H9 (cell line): ENCODE measurements around the gene UBE4B. TPM values are rescaled to one million over a fixed set of nuclear protein-coding genes. Genes with fewer than 3 reads are reported as not detected.

ENCODE experiments used
- DNase-seq: peaks from one replicate; pipeline ENCODE4 v3.0.0-alpha.2; 2017
- H2AFZ ChIP-seq: one replicate; pipeline ENCODE4 v1.6.1; 2013; ENCODE audit warnings: mild to moderate bottlenecking, low read length, control low read depth, moderate library complexity
- H2AK5ac ChIP-seq: 2 replicates; pipeline ENCODE4 v1.6.1; 2013; ENCODE audit warnings: low read length, control low read depth, mixed read lengths; ENCODE audit not compliant: insufficient read length
- H2BK120ac ChIP-seq: one replicate; pipeline ENCODE4 v1.6.1; 2013; ENCODE audit warnings: low read depth, mild to moderate bottlenecking, low read length, control low read depth, inconsistent platforms; ENCODE audit not compliant: poor library complexity, severe bottlenecking
- H2BK12ac ChIP-seq: 2 replicates; pipeline ENCODE4 v1.6.1; 2013; ENCODE audit warnings: low read length, control low read depth, mixed read lengths, low read depth; ENCODE audit not compliant: insufficient read length
- H2BK15ac ChIP-seq: 2 replicates; pipeline ENCODE4 v1.6.1; 2013; ENCODE audit warnings: low read depth, low read length, control low read depth
- H2BK20ac ChIP-seq: one replicate; pipeline ENCODE4 v1.6.1; 2013; ENCODE audit warnings: low read depth, mild to moderate bottlenecking, low read length, control low read depth, inconsistent platforms; ENCODE audit not compliant: poor library complexity, severe bottlenecking
- H2BK5ac ChIP-seq: 2 replicates; pipeline ENCODE4 v1.6.1; 2013; ENCODE audit warnings: low read length, control low read depth, mixed read lengths; ENCODE audit not compliant: insufficient read length
- H3K14ac ChIP-seq: 2 replicates; pipeline ENCODE4 v1.6.1; 2013; ENCODE audit warnings: low read length, control low read depth; ENCODE audit not compliant: insufficient read depth
- H3K18ac ChIP-seq: 2 replicates; pipeline ENCODE4 v1.6.1; 2013; ENCODE audit warnings: low read depth, mild to moderate bottlenecking, mixed read lengths, low read length, control low read depth; ENCODE audit not compliant: insufficient read length
- H3K23ac ChIP-seq: 2 replicates; pipeline ENCODE4 v1.6.1; 2013; ENCODE audit warnings: low read length, control low read depth, mixed read lengths, low read depth; ENCODE audit not compliant: insufficient read length
- H3K23me2 ChIP-seq: 2 replicates; pipeline ENCODE4 v1.6.1; 2013; ENCODE audit warnings: low read depth, mild to moderate bottlenecking, mixed read lengths, low read length, control low read depth; ENCODE audit not compliant: insufficient read length, poor library complexity, severe bottlenecking
- H3K27ac ChIP-seq: 2 replicates; pipeline ENCODE4 v1.5.1; 2013; ENCODE audit warnings: low read length, control low read depth, mixed read lengths, low read depth; ENCODE audit not compliant: insufficient read length
- H3K27me3 ChIP-seq: 2 replicates; pipeline ENCODE4 v1.6.1; 2013; ENCODE audit warnings: low read length, control low read depth, inconsistent platforms; ENCODE audit not compliant: insufficient read depth
- H3K4ac ChIP-seq: 2 replicates; pipeline ENCODE4 v1.6.1; 2013; ENCODE audit warnings: low read depth, mild to moderate bottlenecking, control low read depth, inconsistent platforms, low read length, moderate library complexity
- H3K4me1 ChIP-seq: 2 replicates; pipeline ENCODE4 v1.6.1; 2013; ENCODE audit warnings: low read length, control low read depth, inconsistent platforms; ENCODE audit not compliant: insufficient read depth
- H3K4me2 ChIP-seq: 2 replicates; pipeline ENCODE4 v1.6.1; 2013; ENCODE audit warnings: low read length, control low read depth, mixed read lengths; ENCODE audit not compliant: insufficient read length, insufficient read depth
- H3K56ac ChIP-seq: 2 replicates; pipeline ENCODE4 v1.6.1; 2013; ENCODE audit warnings: low read depth, mild to moderate bottlenecking, mixed read lengths, low read length, control low read depth; ENCODE audit not compliant: insufficient read length
- H3K79me1 ChIP-seq: 2 replicates; pipeline ENCODE4 v1.6.1; 2013; ENCODE audit warnings: low read depth, mild to moderate bottlenecking, moderate library complexity, low read length, control low read depth, inconsistent platforms; ENCODE audit not compliant: insufficient read depth, poor library complexity, severe bottlenecking
- H3K79me2 ChIP-seq: 2 replicates; pipeline ENCODE4 v1.6.1; 2013; ENCODE audit warnings: low read length, control low read depth, inconsistent platforms; ENCODE audit not compliant: insufficient read depth
- H3K9ac ChIP-seq: 2 replicates; pipeline ENCODE4 v1.6.1; 2013; ENCODE audit warnings: low read length, control low read depth, mixed read lengths; ENCODE audit not compliant: insufficient read length; ENCODE audit errors: extremely low read depth
- H3K9me3 ChIP-seq: one replicate; pipeline ENCODE4 v1.6.1; 2013; ENCODE audit warnings: low read depth, low read length, inconsistent platforms; ENCODE audit not compliant: control insufficient read depth
- H3T11ph ChIP-seq: one replicate; pipeline ENCODE4 v1.6.1; 2013; ENCODE audit warnings: mild to moderate bottlenecking, low read length, control low read depth, inconsistent platforms
- H4K20me1 ChIP-seq: one replicate; pipeline ENCODE4 v1.6.1; 2013; ENCODE audit not compliant: control insufficient read depth, insufficient read length, insufficient read depth
- H4K5ac ChIP-seq: 2 replicates; pipeline ENCODE4 v1.6.1; 2013; ENCODE audit warnings: low read depth, mild to moderate bottlenecking, mixed read lengths, low read length, control low read depth; ENCODE audit not compliant: insufficient read length
- H4K8ac ChIP-seq: replicated peaks from 2 replicates; pipeline ENCODE4 v1.6.1; 2013; ENCODE audit warnings: low read length, control low read depth, mixed read lengths, low read depth; ENCODE audit not compliant: insufficient read length
- H4K91ac ChIP-seq: 2 replicates; pipeline ENCODE4 v1.6.1; 2013; ENCODE audit warnings: low read depth, mild to moderate bottlenecking, moderate library complexity, mixed read lengths, low read length, control low read depth; ENCODE audit not compliant: insufficient read length
- H3K27ac Mint-ChIP-seq, 3 experiments: 2 replicates in 2 of 3; 3 replicates in 1 of 3; pipeline ENCODE4 v1.8.0; 2020 to 2021; ENCODE audit warnings: mixed read lengths in 3 of 3, mild to moderate bottlenecking in 1 of 3, moderate library complexity in 1 of 3
- H3K27me3 Mint-ChIP-seq: 2 replicates; pipeline ENCODE4 v1.8.0; 2021; ENCODE audit warnings: low read depth, mild to moderate bottlenecking, moderate library complexity, mixed read lengths
- H3K36me3 Mint-ChIP-seq, 3 experiments: 2 replicates in 2 of 3; 3 replicates in 1 of 3; pipeline ENCODE4 v1.8.0; 2020 to 2021; ENCODE audit warnings: low read depth in 3 of 3, mixed read lengths in 3 of 3; ENCODE audit not compliant: insufficient read depth in 1 of 3
- H3K4me1 Mint-ChIP-seq, 2 experiments: 2 replicates each; pipeline ENCODE4 v1.8.0; 2020; ENCODE audit warnings: mixed read lengths in 2 of 2
- H3K4me3 Mint-ChIP-seq, 2 experiments: 2 replicates in 1 of 2; 3 replicates in 1 of 2; pipeline ENCODE4 v1.8.0; 2020 to 2021; ENCODE audit warnings: mild to moderate bottlenecking in 2 of 2, mixed read lengths in 2 of 2, moderate library complexity in 1 of 2
- H3K9me3 Mint-ChIP-seq, 2 experiments: 2 replicates in 1 of 2; 3 replicates in 1 of 2; pipeline ENCODE4 v1.8.0; 2020; ENCODE audit warnings: mild to moderate bottlenecking in 2 of 2, mixed read lengths in 2 of 2, moderate library complexity in 1 of 2
- CTCF ChIP-seq: fragments of 200-600 bp; sonication (generic); conservative IDR thresholded peaks from 3 replicates; pipeline ENCODE4 v1.8.0; 2021; ENCODE audit warnings: antibody characterized with exemption, mild to moderate bottlenecking
- WGBS: extraction: QIAGEN DNeasy Blood & Tissue Kit; methylation state at CpG from one replicate; pipeline ENCODE4 v1.1.7; 2013; ENCODE audit warnings: missing lambda C conversion rate, low lambda C conversion rate, mixed read lengths; ENCODE audit not compliant: insufficient read length; ENCODE audit errors: extremely low coverage; 5-methylcytosine and 5-hydroxymethylcytosine counted together
- total RNA-seq: library from RNA; stranded (reverse); gene quantifications from 2 replicates; pipeline ENCODE4 v1.2.1, GENCODE V29; 2021

UBE4B gene
- total RNA-seq, 1 experiment from 2014 or later, result 67.6 TPM

- Histone ChIP-seq H3K79me1 (no peaks in the 10 kb centered on the region), H2AK5ac (no peak overlapping the region), H3K18ac (no peak overlapping the region), H4K20me1 (no peaks in the 10 kb centered on the region), H4K5ac (no peak overlapping the region), H3K79me2 (peaks cover 15% of the 10 kb centered on the region), H2AFZ (no peak overlapping the region), H3K4me1 (no peaks in the 10 kb centered on the region; the same call in 1 of the 2 replicates), H3T11ph (no peak overlapping the region), H3K14ac (no peak overlapping the region), H3K56ac (no peak overlapping the region), H2BK12ac (no peak overlapping the region), H2BK120ac (no peak overlapping the region), H3K27ac (no peak overlapping the region), H3K4ac (no peak overlapping the region), H3K9ac (no peak overlapping the region), H2BK15ac (no peak overlapping the region), H2BK20ac (no peak overlapping the region), H4K91ac (no peak overlapping the region), H3K4me2 (no peak overlapping the region), H3K23me2 (peaks cover 10% of the 10 kb centered on the region), H4K8ac (no peak overlapping the region), H3K9me3 (no peaks in the 10 kb centered on the region), H3K27me3 (no peaks in the 10 kb centered on the region), H2BK5ac (no peak overlapping the region), H3K23ac (no peak overlapping the region)
- no peak overlapping the region for H3K4me3 Mint-ChIP-seq
- no peaks in the 10 kb centered on the region; a peak in 1 of 7 replicates for H3K36me3 Mint-ChIP-seq
- no peaks in the 10 kb centered on the region for H3K27me3 Mint-ChIP-seq
- WGBS, result no CpG with 5 or more reads among the region's 3 CpGs
- peaks cover 13 to 19% of the 10 kb centered on the region in 2 experiments for H3K4me1 Mint-ChIP-seq
- H3K27ac Mint-ChIP-seq, result no peak overlapping the region
- TF ChIP-seq CTCF, result no peak
- H3K9me3 Mint-ChIP-seq, result no peaks in the 10 kb centered on the region
- DNase-seq, result no peak
Measured at GRCh38 chr1:10207810-10208209, 175.1 kb downstream of the UBE4B start.
